Keratinocyte (primary cell): Measurements from ENCODE around the gene GRIN2C. TPM values are rescaled to one million over a fixed set of nuclear protein-coding genes. Genes with fewer than 3 reads are reported as not detected.

Source experiments
- DNase-seq: peaks from one replicate; pipeline ENCODE4 v3.0.0-alpha.2; 2011; ENCODE audit warnings: low read depth, missing footprints, low spot score
- FAIRE-seq: peaks from 2 replicates; lab custom pipeline; 2011; peaks lifted over from hg19 to GRCh38; lab: Jason Lieb, UNC
- H2AFZ ChIP-seq: 2 replicates; pipeline ENCODE4 v1.6.0; 2012; ENCODE audit warnings: low read length, control low read depth, inconsistent platforms; ENCODE audit not compliant: control insufficient read depth
- H3K27ac ChIP-seq: 2 replicates; pipeline ENCODE4 v1.5.1; 2011; ENCODE audit warnings: low read length; ENCODE audit not compliant: control insufficient read depth, insufficient read depth
- H3K27me3 ChIP-seq: 3 replicates; pipeline ENCODE4 v1.6.0; 2011; ENCODE audit warnings: low read length; ENCODE audit not compliant: control insufficient read depth, insufficient read depth; ENCODE audit errors: extremely low read depth
- H3K36me3 ChIP-seq, 2 experiments: 2 replicates in 1 of 2; 3 replicates in 1 of 2; pipeline ENCODE4 v1.5.1; 2011; ENCODE audit warnings: low read length in 2 of 2, mild to moderate bottlenecking in 1 of 2; ENCODE audit not compliant: control insufficient read depth in 2 of 2, insufficient read depth in 2 of 2; ENCODE audit errors: extremely low read depth in 1 of 2
- H3K4me1 ChIP-seq: 3 replicates; pipeline ENCODE4 v1.5.1; 2011; ENCODE audit warnings: low read length; ENCODE audit not compliant: control insufficient read depth, insufficient read depth; ENCODE audit errors: extremely low read depth
- H3K4me2 ChIP-seq: 3 replicates; pipeline ENCODE4 v1.6.0; 2011; ENCODE audit warnings: low read depth, low read length; ENCODE audit not compliant: control insufficient read depth, insufficient read depth; ENCODE audit errors: extremely low read depth
- H3K4me3 ChIP-seq, 3 experiments: fragments of 200-600 bp in 1 of 3; sonication (generic) in 1 of 3; 2 replicates in 2 of 3; 3 replicates in 1 of 3; pipeline ENCODE4 v1.5.1; 2011 to 2016; ENCODE audit warnings: low read length in 3 of 3, mild to moderate bottlenecking in 3 of 3, control low read depth in 2 of 3, inconsistent platforms in 1 of 3, low read depth in 1 of 3, mixed read lengths in 1 of 3, mixed run types in 1 of 3, moderate library complexity in 1 of 3; ENCODE audit not compliant: control insufficient read depth in 2 of 3, insufficient read depth in 2 of 3; ENCODE audit errors: extremely low read depth in 1 of 3
- H3K79me2 ChIP-seq: 2 replicates; pipeline ENCODE4 v1.6.0; 2012; ENCODE audit warnings: low read length; ENCODE audit not compliant: control insufficient read depth, insufficient read depth
- H3K9ac ChIP-seq: 3 replicates; pipeline ENCODE4 v1.6.0; 2011; ENCODE audit warnings: low read length; ENCODE audit not compliant: control insufficient read depth, insufficient read depth; ENCODE audit errors: extremely low read depth
- H3K9me1 ChIP-seq: 3 replicates; pipeline ENCODE4 v1.6.0; 2011; ENCODE audit warnings: low read length; ENCODE audit not compliant: control insufficient read depth, insufficient read depth; ENCODE audit errors: extremely low read depth
- H3K9me3 ChIP-seq: 2 replicates; pipeline ENCODE4 v1.5.1; 2012; ENCODE audit warnings: low read depth, low read length; ENCODE audit not compliant: control insufficient read depth
- H4K20me1 ChIP-seq: 3 replicates; pipeline ENCODE4 v1.6.0; 2011; ENCODE audit warnings: low read length; ENCODE audit not compliant: control insufficient read depth, insufficient read depth; ENCODE audit errors: extremely low read depth
- EZH2 ChIP-seq: IDR thresholded peaks from one replicate; pipeline ENCODE4 v1.6.1; 2012; ENCODE audit warnings: inconsistent platforms, mild to moderate bottlenecking, low read length, moderate library complexity
- dilution Hi-C: fragments of 300-500 bp; cut with MboI; formaldehyde crosslinking; loops from one replicate; pipeline ENCODE4 v1.7.0; 2020; ENCODE audit warnings: low sequenced_read_pairs; ENCODE audit not compliant: extremely low pct_ligation_motif_present
- polyA plus RNA-seq, 5 experiments: library from polyadenylated mRNA; depleted of rRNA in 3 of 5; stranded (reverse) in 3 of 5; stranded (forward) in 1 of 5; unstranded in 1 of 5; fragments of >200 nt; gene quantifications; 1 replicate in 1 of 5; 2 replicates in 3 of 5; 3 replicates in 1 of 5; pipeline versions ENCODE4 v1.2.1 to v1.2.3, GENCODE V29; 2011 to 2012; ENCODE audit warnings: missing spikeins in 2 of 5, low read depth in 1 of 5, low replicate concordance in 1 of 5
- TF ChIP-seq, protein P1 (sequence below), 3 experiments: IDR thresholded peaks in 1 of 3; conservative IDR thresholded peaks in 1 of 3; optimal IDR thresholded peaks in 1 of 3; 2 replicates in 2 of 3; 3 replicates in 1 of 3; pipeline versions ENCODE3 to v1.5.1; 2011; ENCODE audit warnings: low read length in 3 of 3, mild to moderate bottlenecking in 3 of 3, moderate library complexity in 2 of 3, control low read depth in 1 of 3, inconsistent platforms in 1 of 3; ENCODE audit not compliant: insufficient read depth in 2 of 3; ENCODE audit errors: extremely low read depth in 1 of 3

The GRIN2C gene
- polyA plus RNA-seq, 1 donor (not counting 4 experiments of a cell fraction or from before 2014, with no cell fraction given): not detected

DNA sequence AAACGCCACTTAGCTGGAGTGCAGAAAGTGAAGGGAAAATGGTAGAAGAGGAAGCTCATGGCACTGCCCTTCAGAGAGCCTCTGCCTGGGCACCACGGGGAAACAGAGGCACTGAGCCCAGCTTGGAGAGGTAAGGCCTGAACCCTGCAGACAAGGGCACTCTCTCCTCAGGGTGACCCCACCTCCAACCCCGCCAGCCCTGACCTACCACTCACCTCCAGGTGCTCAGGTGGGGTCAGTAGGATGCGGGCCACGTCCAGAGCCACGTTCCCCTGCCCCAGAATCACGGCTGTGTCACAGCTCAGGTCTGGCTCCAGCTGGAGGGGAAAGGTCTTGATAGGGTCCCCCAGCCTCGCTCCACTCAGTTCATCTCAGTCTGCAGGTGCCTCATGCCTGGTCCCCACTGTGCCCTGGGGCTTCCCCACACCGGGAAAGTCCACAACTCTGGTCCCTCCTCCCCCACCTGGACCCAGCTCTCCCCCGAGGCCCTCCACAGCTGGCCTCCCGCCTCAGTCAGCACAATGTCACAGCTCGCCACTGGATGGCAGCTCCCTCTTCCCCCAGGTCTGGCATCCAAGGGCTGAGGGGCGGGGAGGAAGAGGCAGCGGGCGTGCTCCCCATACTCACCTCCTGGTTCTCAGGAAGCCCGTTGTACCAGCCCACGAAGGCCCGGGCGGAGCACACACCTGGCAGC, 6.0 kb upstream of the GRIN2C start:
- Histone ChIP-seq H3K9me3 (no peaks in the 10 kb centered on the region), H3K79me2 (no peaks in the 10 kb centered on the region), H3K4me2 (no peak overlapping the region), H3K9me1 (no peaks in the 10 kb centered on the region), H2AFZ (no peak overlapping the region), H3K36me3 (peaks cover 0 to 4% of the 10 kb centered on the region in 2 experiments), H3K4me3 (no peak overlapping the region), H3K4me1 (peaks cover 5% of the 10 kb centered on the region), H3K27me3 (peaks cover 19% of the 10 kb centered on the region), H3K27ac (no peak overlapping the region), H4K20me1 (peaks cover 5% of the 10 kb centered on the region), H3K9ac (no peak overlapping the region)
- dilution Hi-C loops: no loop called here
- DNase-seq (no peak), FAIRE-seq (no peak)
- no peak for TF ChIP-seq EZH2
- TF ChIP-seq, protein P1, sequence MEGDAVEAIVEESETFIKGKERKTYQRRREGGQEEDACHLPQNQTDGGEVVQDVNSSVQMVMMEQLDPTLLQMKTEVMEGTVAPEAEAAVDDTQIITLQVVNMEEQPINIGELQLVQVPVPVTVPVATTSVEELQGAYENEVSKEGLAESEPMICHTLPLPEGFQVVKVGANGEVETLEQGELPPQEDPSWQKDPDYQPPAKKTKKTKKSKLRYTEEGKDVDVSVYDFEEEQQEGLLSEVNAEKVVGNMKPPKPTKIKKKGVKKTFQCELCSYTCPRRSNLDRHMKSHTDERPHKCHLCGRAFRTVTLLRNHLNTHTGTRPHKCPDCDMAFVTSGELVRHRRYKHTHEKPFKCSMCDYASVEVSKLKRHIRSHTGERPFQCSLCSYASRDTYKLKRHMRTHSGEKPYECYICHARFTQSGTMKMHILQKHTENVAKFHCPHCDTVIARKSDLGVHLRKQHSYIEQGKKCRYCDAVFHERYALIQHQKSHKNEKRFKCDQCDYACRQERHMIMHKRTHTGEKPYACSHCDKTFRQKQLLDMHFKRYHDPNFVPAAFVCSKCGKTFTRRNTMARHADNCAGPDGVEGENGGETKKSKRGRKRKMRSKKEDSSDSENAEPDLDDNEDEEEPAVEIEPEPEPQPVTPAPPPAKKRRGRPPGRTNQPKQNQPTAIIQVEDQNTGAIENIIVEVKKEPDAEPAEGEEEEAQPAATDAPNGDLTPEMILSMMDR (optimal IDR thresholded peaks at IDR 0.05 in 1 of 3, IDR thresholded peaks at IDR 0.05 in 1 of 3, conservative IDR thresholded peaks at IDR 0.05 in 1 of 3; ENCODE audit: extremely low read depth in 1 of 3, insufficient read depth in 2 of 3, low read length in 3 of 3): peak in 1 of 3 experiments; percentile 35

GRCh38 chr17:74864866-74865395, 5.2 kb upstream of the GRIN2C start:
- FAIRE-seq: peak; percentile 83
- no peak for DNase-seq
- dilution Hi-C loops: no loop called here

More at GRCh38 chr17:74864866-74865395, 5.2 kb upstream of the GRIN2C start:
- no peaks in the 10 kb centered on the region for H3K9me1 ChIP-seq
- H3K36me3 ChIP-seq: peaks cover 0 to 4% of the 10 kb centered on the region in 2 experiments
- H3K4me1 ChIP-seq: peaks cover 5% of the 10 kb centered on the region
- no peak overlapping the region for H3K27ac ChIP-seq
- TF ChIP-seq EZH2: no peak
- TF ChIP-seq, protein P1 (optimal IDR thresholded peaks at IDR 0.05 in 1 of 3, IDR thresholded peaks at IDR 0.05 in 1 of 3, conservative IDR thresholded peaks at IDR 0.05 in 1 of 3; ENCODE audit: extremely low read depth in 1 of 3, insufficient read depth in 2 of 3, low read length in 3 of 3): peak; percentile 94 to 96 (median 96)
- peaks cover 26% of the 10 kb centered on the region for H3K27me3 ChIP-seq
- H3K9me3 ChIP-seq: no peaks in the 10 kb centered on the region
- H3K9ac ChIP-seq: no peak overlapping the region
- H3K4me3 ChIP-seq: no peak overlapping the region
- no peak overlapping the region for H2AFZ ChIP-seq
- H3K4me2 ChIP-seq: no peak overlapping the region
- no peaks in the 10 kb centered on the region for H3K79me2 ChIP-seq
- H4K20me1 ChIP-seq: peaks cover 5% of the 10 kb centered on the region
